Measurements from ENCODE around the gene BMPR1B. TPM values are rescaled to one million over a fixed set of nuclear protein-coding genes. Genes with fewer than 3 reads are reported as not detected.
"Not testable (repeated sequence)": the region's sequence is repeated elsewhere in the genome, so short reads cannot be mapped to it uniquely, and the experiment has no call there.

The BMPR1B gene
- total RNA-seq, 1 donor from 2014 or later, result 42.5 TPM

- DNase-seq, result no peak
Measured at GRCh38 chr4:95038791-95039190, 281.0 kb downstream of the BMPR1B start.

GRCh38 chr4:95044324-95044837 is 286.6 kb downstream of the BMPR1B start:
- no peak for DNase-seq

- DNase-seq, result no peak
Measured at GRCh38 chr4:95045429-95045828, 287.7 kb downstream of the BMPR1B start.

GRCh38 chr4:95048296-95048695 is 290.5 kb downstream of the BMPR1B start:
- DNase-seq, result no peak

GRCh38 chr4:95049551-95050233 is 291.9 kb downstream of the BMPR1B start:
- DNase-seq, result peak; percentile 78

GRCh38 chr4:95050980-95051701 is 293.4 kb downstream of the BMPR1B start:
- DNase-seq, result peak; percentile 43

GRCh38 chr4:95051702-95052020 is 293.9 kb downstream of the BMPR1B start:
- no peak for DNase-seq

GRCh38 chr4:95058991-95059390 is 301.2 kb downstream of the BMPR1B start:
- no peak for DNase-seq

- DNase-seq, result peak; percentile 68
Measured at GRCh38 chr4:95059663-95060062, 301.9 kb downstream of the BMPR1B start.

- DNase-seq, result peak; percentile 70
Measured at GRCh38 chr4:95061220-95061619, 303.5 kb downstream of the BMPR1B start.

GRCh38 chr4:95061801-95062200 is 304.0 kb downstream of the BMPR1B start:
- not testable (repeated sequence) for DNase-seq

- no peak for DNase-seq
Measured at GRCh38 chr4:95066050-95066449, 308.3 kb downstream of the BMPR1B start.

- DNase-seq, result no peak
Measured at GRCh38 chr4:95068401-95068800, 310.6 kb downstream of the BMPR1B start.

GRCh38 chr4:95068818-95069478 is 311.2 kb downstream of the BMPR1B start:
- no peak for DNase-seq

- DNase-seq, result no peak
Measured at GRCh38 chr4:95071851-95072250, 314.1 kb downstream of the BMPR1B start.

- DNase-seq, result no peak
Measured at GRCh38 chr4:95073646-95074045, 315.9 kb downstream of the BMPR1B start.

- no peak for DNase-seq
Measured at GRCh38 chr4:95077864-95078263, 320.1 kb downstream of the BMPR1B start.

GRCh38 chr4:95080969-95081368 is 323.2 kb downstream of the BMPR1B start:
- DNase-seq, result no peak

- no peak for DNase-seq
Measured at GRCh38 chr4:95084584-95084983, 326.8 kb downstream of the BMPR1B start.

- no peak for DNase-seq
Measured at GRCh38 chr4:95085124-95085833, 327.5 kb downstream of the BMPR1B start.

GRCh38 chr4:95086551-95086950 is 328.8 kb downstream of the BMPR1B start:
- DNase-seq, result no peak

- no peak for DNase-seq
Measured at GRCh38 chr4:95087657-95088455, 330.1 kb downstream of the BMPR1B start.
